Stimulated activated CD8-positive, alpha-beta memory T cell treated with anti-CD3 and anti-CD28 coated beads, Interleukin-7, amount 100 ng/mL, for 24 hours (primary cell): Measurements from ENCODE around the gene L1TD1.
"Not testable (repeated sequence)": the region's sequence is repeated elsewhere in the genome, so short reads cannot be mapped to it uniquely, and the experiment has no call there.

Experiments
- DNase-seq: peaks from one replicate; pipeline ENCODE4 v3.0.0-alpha.2; 2020; ENCODE audit warnings: low read depth

L1TD1 gene

DNA sequence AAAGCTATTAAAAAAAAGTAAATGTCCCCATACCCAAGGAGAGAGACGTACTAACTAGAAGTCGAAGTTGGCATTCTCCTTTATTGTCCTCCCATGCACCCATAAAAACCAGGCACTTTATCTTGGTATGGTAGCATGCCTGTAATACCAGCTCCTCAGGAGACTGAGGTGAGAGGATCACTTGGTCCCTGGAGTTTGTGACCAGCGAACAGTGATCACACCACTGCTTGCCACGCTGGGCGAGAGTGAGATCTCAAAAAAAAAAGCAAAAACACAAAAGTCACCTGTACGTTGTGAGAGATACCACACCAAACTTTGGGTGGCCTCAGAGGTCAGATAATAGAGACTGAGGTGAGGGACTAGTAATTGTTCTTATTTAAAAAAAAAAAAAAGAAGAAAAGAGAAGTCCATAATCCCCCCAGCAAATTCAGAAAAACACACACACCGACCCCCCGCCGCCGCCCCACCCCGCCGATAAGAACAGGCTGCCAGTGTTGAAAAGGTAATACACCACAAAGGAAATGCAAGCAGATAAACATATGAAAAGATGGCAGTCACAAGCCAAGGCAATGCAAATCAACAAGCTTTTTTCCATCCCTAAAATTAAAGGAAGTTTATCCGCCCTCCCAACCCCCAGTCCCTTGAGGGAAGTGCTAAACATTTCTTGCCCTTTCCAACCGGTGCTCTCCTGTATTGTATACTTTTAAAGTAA is 3.6 kb downstream of the L1TD1 start:
- DNase-seq: no peak

DNA sequence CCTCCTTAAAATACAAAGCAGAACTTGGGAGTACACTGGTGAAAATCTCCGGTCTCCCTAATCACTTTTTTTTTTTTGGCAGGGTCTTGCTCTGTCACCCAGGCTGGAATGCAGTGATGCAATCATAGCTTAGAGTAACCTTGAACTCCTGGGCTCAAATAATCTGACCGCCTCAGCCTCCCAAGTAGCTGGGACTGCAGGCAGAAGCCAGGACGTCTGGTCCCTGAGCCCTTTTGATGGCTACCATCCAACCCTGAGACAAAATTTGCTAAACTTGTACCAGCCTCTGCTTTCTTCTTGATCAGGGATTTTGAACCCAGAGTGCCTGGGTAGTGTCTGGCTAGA is 4.1 kb downstream of the L1TD1 start:
- DNase-seq: no peak

DNA sequence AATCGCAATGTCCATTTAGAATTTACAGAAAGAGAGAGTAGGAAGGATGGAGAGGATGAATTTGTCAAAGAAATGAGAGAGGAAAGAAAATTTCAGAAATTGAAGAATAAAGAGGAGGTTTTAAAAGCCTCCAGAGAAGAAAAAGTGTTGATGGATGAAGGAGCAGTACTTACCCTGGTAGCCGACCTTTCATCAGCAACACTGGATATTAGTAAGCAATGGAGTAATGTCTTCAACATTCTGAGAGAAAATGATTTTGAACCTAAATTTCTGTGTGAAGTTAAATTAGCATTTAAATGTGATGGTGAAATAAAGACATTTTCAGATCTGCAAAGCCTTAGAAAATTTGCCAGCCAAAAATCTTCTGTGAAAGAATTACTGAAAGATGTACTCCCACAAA is 12.5 kb downstream of the L1TD1 start:
- no peak for DNase-seq

DNA sequence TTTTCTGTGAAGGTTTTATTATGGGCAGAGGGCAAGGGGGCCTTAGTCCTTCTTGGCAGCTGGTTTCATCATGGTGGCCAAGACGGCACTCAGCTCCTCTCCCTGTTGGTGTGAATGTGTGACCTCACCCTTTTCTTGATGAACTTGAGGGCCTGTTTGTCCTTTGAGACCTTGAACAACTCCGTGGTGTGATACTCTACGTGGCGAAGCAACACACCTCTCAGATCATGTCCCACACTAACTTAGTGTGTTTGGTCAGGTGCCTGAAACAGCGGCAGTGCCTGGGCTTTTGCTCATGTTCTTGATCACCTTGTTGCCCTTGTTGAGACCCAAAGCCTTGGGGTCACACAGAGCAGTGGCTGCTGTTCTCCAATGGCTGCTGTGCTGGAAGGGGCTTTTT is 13.4 kb downstream of the L1TD1 start:
- no peak for DNase-seq

DNA sequence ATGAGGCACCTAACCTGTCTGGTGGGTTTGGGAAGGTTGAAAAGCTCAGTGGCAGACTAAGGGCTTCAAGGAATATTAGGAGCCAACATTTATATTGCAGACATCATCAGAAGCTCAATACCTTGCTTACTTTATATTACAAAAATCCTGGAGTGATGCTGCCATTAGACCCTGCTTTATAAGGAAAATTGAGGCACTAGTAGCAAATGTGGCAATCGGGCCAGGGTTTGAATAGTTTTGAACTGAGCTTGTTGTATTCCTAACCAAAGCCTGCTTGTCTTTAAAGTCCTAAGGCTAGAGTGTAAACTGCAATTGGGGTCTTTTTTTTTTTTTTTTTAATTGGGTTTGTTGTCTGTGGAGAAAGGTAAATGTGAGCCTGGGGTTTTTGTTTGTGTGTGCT is 14.3 kb downstream of the L1TD1 start:
- DNase-seq: no peak

DNA sequence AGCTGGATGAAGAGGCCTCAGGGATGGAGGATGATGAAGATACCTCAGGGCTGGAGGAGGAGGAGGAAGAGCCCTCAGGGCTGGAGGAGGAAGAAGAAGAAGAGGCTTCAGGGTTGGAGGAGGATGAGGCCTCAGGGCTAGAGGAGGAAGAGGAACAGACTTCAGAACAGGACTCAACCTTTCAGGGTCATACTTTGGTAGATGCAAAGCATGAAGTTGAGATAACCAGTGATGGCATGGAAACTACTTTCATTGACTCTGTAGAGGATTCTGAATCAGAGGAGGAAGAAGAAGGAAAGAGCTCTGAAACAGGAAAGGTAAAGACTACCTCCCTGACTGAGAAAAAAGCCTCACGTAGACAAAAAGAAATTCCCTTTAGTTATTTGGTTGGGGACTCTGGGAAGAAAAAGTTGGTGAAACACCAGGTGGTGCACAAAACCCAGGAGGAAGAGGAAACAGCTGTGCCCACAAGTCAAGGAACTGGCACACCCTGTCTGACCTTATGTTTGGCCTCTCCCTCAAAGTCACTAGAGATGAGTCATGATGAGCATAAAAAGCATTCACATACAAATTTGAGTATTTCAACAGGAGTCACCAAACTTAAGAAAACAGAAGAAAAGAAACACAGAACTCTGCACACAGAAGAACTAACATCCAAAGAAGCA is 15.4 kb downstream of the L1TD1 start:
- DNase-seq: no peak

DNA sequence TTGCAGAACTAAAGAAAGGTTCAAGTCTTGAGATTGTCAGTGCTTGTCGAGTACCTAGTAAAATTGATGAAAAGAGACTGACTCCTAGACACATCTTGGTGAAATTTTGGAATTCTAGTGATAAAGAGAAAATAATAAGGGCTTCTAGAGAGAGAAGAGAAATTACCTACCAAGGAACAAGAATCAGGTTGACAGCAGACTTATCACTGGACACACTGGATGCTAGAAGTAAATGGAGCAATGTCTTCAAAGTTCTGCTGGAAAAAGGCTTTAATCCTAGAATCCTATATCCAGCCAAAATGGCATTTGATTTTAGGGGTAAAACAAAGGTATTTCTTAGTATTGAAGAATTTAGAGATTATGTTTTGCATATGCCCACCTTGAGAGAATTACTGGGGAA is 16.3 kb downstream of the L1TD1 start:
- DNase-seq: no peak

DNA sequence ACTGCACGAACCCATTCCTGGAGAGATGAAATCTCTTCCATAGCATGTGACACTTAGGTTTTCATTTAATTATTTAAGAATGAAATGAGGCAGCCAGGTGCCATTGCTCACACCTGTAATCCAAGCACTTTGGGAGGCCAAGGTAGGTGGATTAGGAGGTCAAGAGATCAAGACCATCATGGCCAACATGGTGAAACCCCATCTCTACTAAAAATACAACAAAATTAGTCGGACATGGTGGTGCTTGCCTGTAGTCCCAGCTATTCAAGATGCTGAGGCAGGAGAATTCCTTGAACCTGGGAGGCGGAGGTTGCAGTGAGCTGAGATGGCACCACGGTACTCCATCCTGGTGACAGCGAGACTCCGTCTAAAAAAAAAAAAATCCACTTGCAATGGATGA is 17.8 kb downstream of the L1TD1 start:
- DNase-seq: no peak

DNA sequence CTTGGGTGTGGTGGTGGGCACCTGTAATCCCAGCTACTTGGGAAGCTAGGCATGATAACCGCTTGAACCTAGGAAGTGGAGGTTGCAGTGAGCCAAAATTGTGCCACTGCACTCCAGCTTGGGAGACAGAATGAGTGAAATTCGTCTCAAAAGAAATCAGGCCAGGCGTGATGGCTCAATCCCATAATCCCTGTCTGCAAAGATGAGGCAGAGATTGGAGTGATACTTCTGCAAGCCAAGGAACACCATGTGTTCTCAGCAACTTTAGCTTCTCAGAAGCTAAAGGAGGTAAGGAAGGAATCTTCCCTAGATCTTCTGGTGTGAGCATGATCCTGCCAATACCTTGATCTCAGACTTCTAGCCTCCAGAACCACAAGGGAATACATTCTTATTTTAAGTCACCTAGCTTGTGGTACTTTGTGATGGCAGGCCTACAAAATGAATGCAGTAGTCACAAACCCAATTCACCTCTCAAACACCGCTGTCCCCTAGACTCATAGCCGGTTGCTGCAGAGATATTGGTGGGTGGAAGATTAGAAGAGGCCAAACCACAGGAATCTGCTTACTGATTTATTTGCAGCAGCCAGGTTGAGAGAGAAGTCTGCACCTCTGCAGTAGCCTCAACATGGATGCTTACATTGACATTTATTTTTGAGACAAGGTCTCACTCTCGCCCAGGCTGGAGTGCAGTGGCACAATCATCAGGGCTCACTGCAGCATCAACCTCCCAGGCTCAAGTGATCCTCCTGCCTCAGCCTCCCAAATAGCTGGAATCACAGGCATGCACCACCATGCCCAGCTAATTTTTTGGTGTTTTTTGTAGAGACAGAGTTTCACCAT is 18.6 kb downstream of the L1TD1 start:
- no peak for DNase-seq

DNA sequence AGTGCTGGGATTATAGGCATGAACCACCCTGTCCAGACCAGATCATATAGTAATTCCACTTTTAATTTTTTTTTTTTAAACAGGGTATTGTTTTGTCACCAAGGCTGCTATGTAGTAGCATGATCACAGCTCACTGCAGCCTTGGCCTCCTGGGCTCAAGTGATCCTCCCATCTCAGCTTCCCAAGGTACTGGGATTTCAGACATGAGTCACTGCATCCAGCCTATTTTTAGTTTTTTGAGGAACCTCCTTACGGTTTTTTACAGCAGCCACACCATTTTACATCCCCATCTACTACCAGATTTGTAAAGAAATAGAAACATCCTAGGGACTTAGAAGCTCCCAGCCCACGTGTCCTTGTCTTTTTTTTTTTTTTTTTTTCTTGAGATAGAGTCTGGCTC is 24.0 kb downstream of the L1TD1 start:
- no peak for DNase-seq

DNA sequence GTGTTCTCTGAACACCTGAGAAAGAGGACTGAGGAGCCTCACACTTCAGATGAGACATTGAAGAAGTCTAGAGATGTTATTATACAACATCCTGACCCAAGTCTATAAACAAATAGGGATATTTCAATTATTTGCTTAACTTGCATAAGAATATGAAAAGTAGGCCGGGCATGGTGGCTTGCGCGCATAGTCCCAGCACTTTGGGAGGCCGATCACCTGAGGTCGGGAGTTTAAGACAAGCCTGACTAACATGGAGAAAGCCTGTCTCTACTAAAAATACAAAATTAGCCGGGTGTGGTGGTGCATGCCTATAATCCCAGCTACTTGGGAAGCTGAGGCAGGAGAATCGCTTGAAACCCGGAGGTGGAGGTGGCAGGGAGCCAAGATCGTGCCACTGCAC is 25.8 kb downstream of the L1TD1 start:
- DNase-seq: not testable (repeated sequence)

DNA sequence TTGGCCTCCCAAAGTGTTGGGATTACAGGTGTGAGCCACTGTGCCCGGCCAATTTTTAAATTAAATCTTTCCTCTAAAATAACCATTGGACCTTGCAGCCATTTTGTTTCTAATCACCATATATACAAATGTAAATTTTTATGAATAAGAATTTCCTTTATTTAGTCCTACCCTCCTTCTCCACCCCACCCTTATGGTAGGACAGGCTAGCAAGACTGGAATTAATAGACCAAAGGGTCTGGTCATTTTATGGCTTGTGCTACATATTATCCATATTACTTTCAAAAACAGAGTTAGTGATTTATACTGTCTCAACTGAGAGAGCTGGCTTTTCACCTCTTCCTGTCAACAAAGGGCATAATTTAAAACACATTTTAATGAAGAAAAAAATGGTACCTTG is 26.5 kb downstream of the L1TD1 start:
- DNase-seq: no peak

DNA sequence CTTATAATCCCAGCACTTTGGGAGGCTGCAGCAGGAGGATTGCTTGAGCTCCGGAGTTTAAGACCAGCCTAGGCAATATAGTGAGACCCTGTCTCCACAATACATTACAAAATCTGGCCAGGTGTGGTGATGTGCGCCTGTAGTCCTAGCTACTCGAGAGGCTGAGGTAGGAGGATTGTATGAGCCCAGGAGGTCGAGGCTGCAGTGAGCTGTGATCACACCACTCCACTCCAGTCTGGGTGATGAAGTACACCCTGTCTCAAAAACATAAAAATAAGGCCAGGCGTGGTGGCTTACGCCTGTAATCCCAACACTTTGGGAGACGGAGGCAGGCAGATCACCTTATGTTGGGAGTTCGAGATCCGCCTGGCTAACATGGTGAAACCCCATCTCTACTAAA is 27.7 kb downstream of the L1TD1 start:
- no peak for DNase-seq

DNA sequence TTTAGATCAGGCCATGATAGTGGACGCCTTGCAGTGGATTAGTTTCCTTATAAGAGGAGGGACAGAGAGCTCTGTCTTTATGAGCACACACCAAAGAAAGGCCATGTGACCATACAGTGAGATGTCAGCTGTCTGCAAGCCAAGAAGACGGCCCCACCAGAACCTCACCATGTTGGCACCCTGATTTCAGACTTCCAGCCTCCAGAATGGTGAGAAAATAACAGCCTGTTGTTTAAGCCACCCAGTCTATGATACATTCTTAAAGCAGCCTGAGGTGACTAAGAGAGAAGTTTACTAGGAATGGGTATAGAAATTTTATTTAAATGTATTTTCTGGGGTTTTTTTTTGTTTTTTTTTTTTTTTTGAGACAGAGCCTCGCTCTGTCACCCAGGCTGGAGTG is 29.5 kb downstream of the L1TD1 start:
- no peak for DNase-seq

DNA sequence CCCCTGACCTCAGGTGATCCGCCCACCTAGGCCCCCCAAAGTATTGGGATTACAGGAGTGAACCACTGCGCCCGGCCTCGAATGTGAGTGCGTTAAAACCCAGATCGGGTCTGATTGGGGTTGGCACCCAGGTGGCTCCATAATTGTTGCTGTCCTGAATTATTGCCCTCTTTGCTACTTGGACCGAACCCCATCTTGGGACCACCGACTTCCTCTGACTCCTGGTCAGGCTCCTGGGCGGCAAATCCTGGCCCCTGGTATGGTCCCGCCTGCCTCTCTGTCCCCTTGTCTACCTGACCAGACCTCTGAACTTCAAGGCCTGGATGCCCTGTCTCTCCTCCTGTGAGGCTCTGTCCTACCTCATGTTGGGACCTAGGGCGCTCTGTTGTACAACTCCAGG is 32.8 kb downstream of the L1TD1 start:
- DNase-seq: no peak

DNA sequence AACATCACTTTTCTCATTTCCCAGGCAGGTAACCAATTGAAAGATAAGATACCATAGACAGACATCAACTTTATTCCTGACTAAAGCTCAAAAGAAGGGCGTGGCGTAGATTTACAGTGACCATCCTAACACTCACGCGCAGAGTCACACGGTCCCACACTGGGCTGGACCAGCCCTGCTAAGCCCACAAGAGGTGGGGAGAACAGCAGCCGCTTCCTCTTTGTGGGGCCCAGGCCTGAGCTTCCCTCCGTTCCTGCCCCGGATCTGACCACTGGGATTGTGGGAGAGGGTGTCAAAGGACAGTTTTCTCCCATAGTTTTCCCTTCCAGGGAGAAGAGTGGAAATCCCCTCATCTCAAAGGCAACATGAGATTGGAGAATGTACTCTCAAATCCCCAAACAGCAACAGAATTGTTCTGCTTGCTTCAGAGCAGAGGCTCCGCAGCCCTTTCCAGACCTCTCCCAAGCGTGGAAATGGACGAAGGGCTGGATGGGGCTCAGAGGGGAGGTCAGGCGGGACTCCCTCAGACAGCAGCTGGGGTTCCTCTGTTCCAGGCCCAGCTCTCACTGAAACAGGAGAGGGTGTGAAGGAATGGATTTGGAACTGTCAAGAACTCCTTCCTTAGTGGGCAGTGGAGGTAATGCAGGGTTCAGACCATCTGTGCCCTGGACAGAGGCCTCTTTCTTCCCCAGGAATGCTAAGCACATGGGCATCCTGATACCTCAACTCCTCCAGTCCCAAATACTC is 33.7 kb downstream of the L1TD1 start:
- DNase-seq: no peak

DNA sequence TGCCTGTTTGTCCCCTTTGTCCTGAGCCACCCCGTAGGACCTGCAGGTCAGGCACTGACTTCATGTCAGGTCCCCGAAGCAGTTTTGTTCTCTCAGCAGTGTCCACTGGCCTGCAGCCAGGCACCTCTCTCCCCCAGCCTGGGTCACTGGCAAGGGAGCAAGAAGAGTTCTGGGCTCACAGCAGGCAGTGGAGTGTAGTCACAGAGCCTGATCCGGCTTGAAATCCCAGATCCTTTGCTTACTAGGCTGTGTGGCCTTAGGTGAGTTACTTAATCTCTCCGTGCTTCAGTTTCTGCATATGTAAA is 34.2 kb downstream of the L1TD1 start:
- no peak for DNase-seq

DNA sequence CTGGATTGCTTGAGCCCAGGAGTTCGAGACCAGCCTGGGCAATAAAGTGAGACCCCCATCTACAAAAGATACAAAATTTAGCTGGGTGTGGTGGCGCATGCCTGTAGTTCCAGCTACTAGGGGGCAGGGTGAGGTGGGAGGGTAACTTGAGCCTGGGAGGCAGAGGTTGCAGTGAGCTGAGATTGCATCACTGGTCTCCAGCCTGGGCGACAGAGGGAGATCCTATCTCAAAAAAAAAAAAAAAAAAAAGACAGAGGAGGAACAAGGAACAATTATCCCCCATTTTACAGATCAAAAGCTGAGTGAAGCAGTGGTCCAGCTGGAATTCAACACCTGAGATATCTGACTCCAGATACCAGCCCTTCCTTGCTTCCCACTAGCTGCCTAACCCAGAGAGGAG is 34.8 kb downstream of the L1TD1 start:
- DNase-seq: no peak

DNA sequence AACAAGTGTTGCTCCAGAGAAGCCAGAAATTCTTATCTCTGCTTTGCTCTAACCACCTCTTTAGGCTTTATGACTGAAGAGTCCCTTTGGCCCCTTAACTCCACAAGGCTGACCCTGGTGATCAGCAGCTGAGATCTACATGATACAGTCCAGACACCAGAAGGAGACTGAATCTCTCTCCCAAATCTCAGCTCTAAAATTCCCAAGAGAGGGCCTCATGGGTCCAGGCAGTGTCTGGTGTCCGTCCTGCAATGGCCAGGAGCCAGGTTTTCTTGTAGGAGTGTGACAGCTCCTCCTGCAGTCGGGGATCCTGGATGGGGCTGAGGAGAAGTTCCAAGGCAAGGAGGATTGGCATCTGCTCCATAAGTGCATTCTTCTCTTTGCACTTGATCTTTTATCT is 35.3 kb downstream of the L1TD1 start:
- DNase-seq: no peak

DNA sequence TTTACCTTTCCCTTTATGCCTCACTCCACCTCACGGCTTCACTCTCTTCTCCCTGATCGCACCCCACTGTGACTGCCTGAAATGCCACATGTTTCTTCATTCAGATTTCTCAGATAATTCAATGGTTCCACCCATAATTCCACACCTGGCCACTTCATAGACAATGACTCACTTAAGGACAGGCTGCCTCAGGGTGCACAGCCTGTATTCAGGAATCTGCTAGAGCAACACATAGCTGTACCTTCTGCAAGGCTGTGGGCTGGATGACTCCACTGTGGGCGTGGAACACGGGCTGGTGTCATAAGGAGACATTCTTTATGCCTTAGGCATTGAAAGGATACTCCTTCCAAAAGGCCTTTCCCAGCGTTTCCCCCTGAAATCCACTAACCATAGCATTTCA is 36.1 kb downstream of the L1TD1 start:
- DNase-seq: no peak

DNA sequence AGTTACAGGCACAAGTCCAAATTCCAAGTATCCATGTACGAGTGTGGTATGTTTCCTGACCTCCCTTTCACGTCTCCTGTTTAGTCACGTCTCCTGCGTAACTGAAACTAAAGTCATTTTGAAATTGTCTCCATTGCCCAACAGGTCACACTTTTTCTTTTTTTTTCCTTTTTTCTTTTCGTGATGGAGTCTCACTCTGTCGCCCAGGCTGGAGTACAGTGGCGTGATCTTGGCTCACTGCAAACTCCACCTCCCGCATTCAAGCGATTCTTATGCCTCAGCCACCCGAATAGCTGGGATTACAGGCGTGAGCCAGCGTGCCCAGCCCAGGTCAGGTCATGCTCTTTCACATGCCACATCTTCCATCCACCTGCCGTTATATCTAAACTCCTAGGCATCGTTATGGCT is 38.2 kb downstream of the L1TD1 start:
- DNase-seq: no peak

DNA sequence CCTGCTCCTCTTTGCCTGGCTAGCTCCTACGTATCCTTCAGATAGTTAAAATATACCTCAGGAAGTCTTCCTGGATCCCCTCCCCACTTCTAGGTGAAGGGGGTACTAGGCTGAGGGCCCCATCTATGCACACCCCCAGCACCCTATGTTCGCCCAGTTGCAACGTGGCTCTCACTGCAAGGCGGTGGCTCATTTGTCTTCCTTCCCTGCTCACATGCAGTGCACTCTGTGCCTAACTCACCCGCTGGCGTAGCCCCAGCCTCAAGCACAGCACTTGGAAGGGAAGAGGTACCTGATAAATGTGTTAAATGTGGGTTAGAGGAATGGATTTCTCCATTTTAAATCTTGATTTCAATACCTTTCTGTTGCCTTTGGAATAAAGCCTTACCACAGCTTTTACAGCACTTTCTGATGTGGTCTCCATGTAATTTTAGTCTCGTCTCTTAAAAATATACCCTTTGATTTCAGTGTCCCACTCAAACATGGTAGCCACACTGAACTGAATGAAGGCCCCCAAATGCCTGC is 39.3 kb downstream of the L1TD1 start:
- DNase-seq: no peak

DNA sequence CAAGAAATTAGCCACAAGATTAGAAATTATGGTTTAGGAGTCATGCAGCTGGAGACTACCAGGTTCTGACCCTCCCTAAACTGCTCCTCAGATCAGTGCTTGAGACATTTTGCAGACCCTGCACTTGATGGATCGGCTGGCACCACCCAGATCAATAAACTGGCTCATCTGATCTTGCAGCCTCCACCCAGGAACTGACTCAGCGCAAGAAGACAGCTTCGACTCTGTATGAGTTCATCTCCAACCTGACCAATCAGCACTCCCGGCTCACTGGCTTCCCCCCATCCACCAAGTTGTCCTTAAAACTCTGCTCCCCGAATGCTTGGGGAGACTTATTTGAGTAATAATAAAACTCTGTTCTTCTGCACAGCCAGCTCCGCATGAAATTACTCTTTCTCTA is 40.0 kb downstream of the L1TD1 start:
- no peak for DNase-seq
